ENCODE results near the gene ZNF575.

DNA sequence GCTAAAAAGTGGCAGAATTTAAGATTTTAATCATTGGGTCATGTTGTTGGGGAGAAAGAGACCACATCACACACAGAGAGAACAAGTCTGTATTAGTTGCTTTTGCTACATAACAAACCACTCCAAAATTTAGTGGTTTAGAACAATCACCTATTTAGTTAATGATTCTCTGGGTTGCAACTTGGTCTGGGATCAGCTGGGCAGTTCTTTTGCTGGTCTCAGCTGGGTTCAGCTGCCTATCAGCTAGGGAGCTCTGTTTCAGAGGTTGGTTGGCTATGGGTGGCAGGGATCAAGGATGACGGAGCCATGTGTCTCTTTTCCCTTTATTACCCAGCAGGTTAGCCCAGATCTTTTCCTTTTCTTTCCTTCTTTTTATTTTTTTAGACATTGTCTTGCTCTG is 51.5 kb downstream of the ZNF575 start:
- TF ChIP-seq, protein P1, sequence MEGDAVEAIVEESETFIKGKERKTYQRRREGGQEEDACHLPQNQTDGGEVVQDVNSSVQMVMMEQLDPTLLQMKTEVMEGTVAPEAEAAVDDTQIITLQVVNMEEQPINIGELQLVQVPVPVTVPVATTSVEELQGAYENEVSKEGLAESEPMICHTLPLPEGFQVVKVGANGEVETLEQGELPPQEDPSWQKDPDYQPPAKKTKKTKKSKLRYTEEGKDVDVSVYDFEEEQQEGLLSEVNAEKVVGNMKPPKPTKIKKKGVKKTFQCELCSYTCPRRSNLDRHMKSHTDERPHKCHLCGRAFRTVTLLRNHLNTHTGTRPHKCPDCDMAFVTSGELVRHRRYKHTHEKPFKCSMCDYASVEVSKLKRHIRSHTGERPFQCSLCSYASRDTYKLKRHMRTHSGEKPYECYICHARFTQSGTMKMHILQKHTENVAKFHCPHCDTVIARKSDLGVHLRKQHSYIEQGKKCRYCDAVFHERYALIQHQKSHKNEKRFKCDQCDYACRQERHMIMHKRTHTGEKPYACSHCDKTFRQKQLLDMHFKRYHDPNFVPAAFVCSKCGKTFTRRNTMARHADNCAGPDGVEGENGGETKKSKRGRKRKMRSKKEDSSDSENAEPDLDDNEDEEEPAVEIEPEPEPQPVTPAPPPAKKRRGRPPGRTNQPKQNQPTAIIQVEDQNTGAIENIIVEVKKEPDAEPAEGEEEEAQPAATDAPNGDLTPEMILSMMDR (conservative IDR thresholded peaks at IDR 0.05) = no peak
- TF ChIP-seq ZFX (IDR thresholded peaks at IDR 0.05) = no peak

All from C4-2B (cell line).